PC-9 (cell line): ENCODE measurements around the gene SLC30A7. TPM values are rescaled to one million over a fixed set of nuclear protein-coding genes. Genes with fewer than 3 reads are reported as not detected.
"Not testable (repeated sequence)": the region's sequence is repeated elsewhere in the genome, so short reads cannot be mapped to it uniquely, and the experiment has no call there.

Experiments
- BruUV-seq: library from RNA; stranded (reverse); fragments of 400-500 nt; replicated peaks from 2 replicates; lab custom pipeline; 2021; lab: Mats Ljungman, UMichigan
- CTCF ChIA-PET: fragments of 300-600 bp; sonication (Branson Sonifier 250); formaldehyde crosslinking; loops from one replicate; lab custom pipeline; 2022; ENCODE audit warnings: antibody characterized with exemption; lab: Charles Lee
- POLR2A ChIA-PET: fragments of 300-600 bp; sonication (Branson Sonifier 250); formaldehyde crosslinking; loops from one replicate; lab custom pipeline; 2022; ENCODE audit warnings: antibody characterized with exemption; ENCODE audit not compliant: unreplicated experiment; lab: Charles Lee
- DNase-seq, 2 experiments: peaks; one replicate each; pipeline versions ENCODE4 v3.0.0 to v3.0.0-alpha.2; 2015 to 2022; ENCODE audit warnings: mixed read lengths in 1 of 2
- H2AFZ ChIP-seq: fragments of 200-600 bp; sonication (generic); 2 replicates; pipeline ENCODE4 v1.8.1; 2017; ENCODE audit warnings: antibody characterized with exemption
- H3F3A ChIP-seq: fragments of 200-600 bp; sonication (generic); 2 replicates; pipeline ENCODE4 v1.8.1; 2017; ENCODE audit warnings: antibody characterized with exemption, mild to moderate bottlenecking, low read depth; ENCODE audit not compliant: insufficient read depth
- H3K27ac ChIP-seq: fragments of 200-600 bp; sonication (generic); 2 replicates; pipeline ENCODE4 v1.6.1; 2016; ENCODE audit warnings: mixed run types
- H3K27me3 ChIP-seq: fragments of 200-600 bp; sonication (generic); 2 replicates; pipeline ENCODE4 v1.6.1; 2016; ENCODE audit warnings: low read depth, mixed run types; ENCODE audit not compliant: insufficient read depth
- H3K36me3 ChIP-seq: fragments of 200-600 bp; sonication (generic); 2 replicates; pipeline ENCODE4 v1.6.1; 2016; ENCODE audit warnings: low read depth, mixed run types
- H3K4me1 ChIP-seq: fragments of 200-600 bp; sonication (generic); replicated peaks from 2 replicates; pipeline ENCODE4 v1.6.1; 2016; ENCODE audit warnings: mixed run types; ENCODE audit not compliant: insufficient read depth
- H3K4me2 ChIP-seq: fragments of 200-600 bp; sonication (generic); 2 replicates; pipeline ENCODE4 v1.6.1; 2017; ENCODE audit warnings: mixed run types
- H3K4me3 ChIP-seq: fragments of 200-600 bp; sonication (generic); 2 replicates; pipeline ENCODE4 v1.6.1; 2016; ENCODE audit warnings: mixed run types
- H3K79me2 ChIP-seq: fragments of 200-600 bp; sonication (generic); 2 replicates; pipeline ENCODE4 v1.6.1; 2017; ENCODE audit warnings: low read depth, mixed run types
- H3K9me2 ChIP-seq: fragments of 200-600 bp; sonication (generic); 2 replicates; pipeline ENCODE4 v1.8.1; 2017; ENCODE audit warnings: mild to moderate bottlenecking; ENCODE audit not compliant: insufficient read depth
- H3K9me3 ChIP-seq: fragments of 200-600 bp; sonication (generic); 2 replicates; pipeline ENCODE4 v1.8.1; 2016; ENCODE audit warnings: low read depth; ENCODE audit not compliant: insufficient read depth
- H4K20me1 ChIP-seq: fragments of 200-600 bp; sonication (generic); 2 replicates; pipeline ENCODE4 v1.8.1; 2017; ENCODE audit not compliant: insufficient read depth
- CTCF ChIP-seq: fragments of 200-600 bp; sonication (generic); conservative IDR thresholded peaks from 2 replicates; pipeline ENCODE4 v1.6.1; 2017; ENCODE audit warnings: mixed run types, antibody characterized with exemption, mild to moderate bottlenecking, moderate library complexity
- EZH2 ChIP-seq: fragments of 200-600 bp; sonication (generic); IDR thresholded peaks from 2 replicates; pipeline ENCODE4 v1.8.0; 2017; ENCODE audit warnings: antibody characterized with exemption, low read depth
- intact Hi-C: fragments of 100-400 bp; cut with micrococcal nuclease; formaldehyde crosslinking; loops from one replicate; pipeline ENCODE4 v1.10.0; 2022; ENCODE audit not compliant: unreplicated experiment
- total RNA-seq: library from RNA; stranded (reverse); gene quantifications from 2 replicates; pipeline ENCODE4 v1.2.3, GENCODE V29; 2021

The SLC30A7 gene
- total RNA-seq, 1 experiment from 2014 or later, result 27.4 TPM

- no peak for TF ChIP-seq EZH2
- no peak for TF ChIP-seq CTCF
- POLR2A ChIA-PET, result no interaction called here
- peaks cover 4% of the 10 kb centered on the region; the same call in 1 of the 2 replicates for H3K9me2 ChIP-seq
- intact Hi-C loops, result no loop called here
- no peak overlapping the region for H3K4me3 ChIP-seq
- BruUV-seq, result no TSS peak
- H3K9me3 ChIP-seq, result no peaks in the 10 kb centered on the region
- peaks cover 13% of the 10 kb centered on the region; the same call in 1 of the 2 replicates for H3K79me2 ChIP-seq
- H2AFZ ChIP-seq, result no peak overlapping the region
- peaks cover 15% of the 10 kb centered on the region; the same call in 1 of the 2 replicates for H3K36me3 ChIP-seq
- no peak for DNase-seq
- peaks cover 15% of the 10 kb centered on the region for H4K20me1 ChIP-seq
- no peaks in the 10 kb centered on the region for H3F3A ChIP-seq
- H3K4me1 ChIP-seq, result peaks cover 21% of the 10 kb centered on the region
- no peaks in the 10 kb centered on the region for H3K27me3 ChIP-seq
- H3K27ac ChIP-seq, result no peak overlapping the region
- no peak overlapping the region for H3K4me2 ChIP-seq
- CTCF ChIA-PET, result no interaction called here
Observed at GRCh38 chr1:100952104-100952745, 56.3 kb downstream of the SLC30A7 start.

- H2AFZ ChIP-seq, H3K27me3 ChIP-seq, H3K4me2 ChIP-seq, H3K4me3 ChIP-seq, H3F3A ChIP-seq, H3K9me2 ChIP-seq, POLR2A ChIA-PET, H3K79me2 ChIP-seq, CTCF ChIA-PET, BruUV-seq, DNase-seq, H3K27ac ChIP-seq, H3K9me3 ChIP-seq, intact Hi-C loops: not testable (repeated sequence)
- H3K4me1 ChIP-seq, result peaks cover 21% of the 10 kb centered on the region
- peaks cover 11% of the 10 kb centered on the region; the same call in 1 of the 2 replicates for H3K36me3 ChIP-seq
- H4K20me1 ChIP-seq, result peaks cover 15% of the 10 kb centered on the region; the same call in 1 of the 2 replicates
Observed at GRCh38 chr1:100952970-100953369, 57.1 kb downstream of the SLC30A7 start.

- Histone ChIP-seq H3K4me2 (no peak overlapping the region), H3K9me3 (no peaks in the 10 kb centered on the region), H3K27me3 (no peaks in the 10 kb centered on the region), H3K4me3 (no peak overlapping the region), H4K20me1 (peaks cover 9% of the 10 kb centered on the region; the same call in 1 of the 2 replicates), H3K4me1 (peaks cover 17% of the 10 kb centered on the region), H3F3A (no peaks in the 10 kb centered on the region), H3K9me2 (peaks cover 4% of the 10 kb centered on the region; the same call in 1 of the 2 replicates), H2AFZ (no peak overlapping the region), H3K36me3 (peaks cover 11% of the 10 kb centered on the region; the same call in 1 of the 2 replicates), H3K27ac (no peak overlapping the region), H3K79me2 (no peaks in the 10 kb centered on the region)
- no peak for DNase-seq
- no TSS peak for BruUV-seq
- CTCF ChIA-PET, result no interaction called here
- intact Hi-C loops, result no loop called here
- TF ChIP-seq EZH2, result no peak
- no peak for TF ChIP-seq CTCF
- POLR2A ChIA-PET, result no interaction called here
Observed at GRCh38 chr1:100953960-100954730, 58.3 kb downstream of the SLC30A7 start.
